Glutamatergic neuron (in vitro differentiated cells): ENCODE results near the gene NIF3L1. TPM values are rescaled to one million over a fixed set of nuclear protein-coding genes. Genes with fewer than 3 reads are reported as not detected.

Source experiments
- DNase-seq: peaks from one replicate; pipeline ENCODE4 v3.0.0; 2022
- H3K27ac Mint-ChIP-seq: one replicate; pipeline ENCODE4 v1.8.0; 2020; ENCODE audit warnings: mild to moderate bottlenecking, mixed read lengths, inconsistent platforms; ENCODE audit not compliant: unreplicated experiment
- H3K27me3 Mint-ChIP-seq: one replicate; pipeline ENCODE4 v1.8.0; 2020; ENCODE audit warnings: mild to moderate bottlenecking, moderate library complexity, mixed read lengths, inconsistent platforms; ENCODE audit not compliant: unreplicated experiment
- H3K36me3 Mint-ChIP-seq: one replicate; pipeline ENCODE4 v1.8.0; 2020; ENCODE audit warnings: mild to moderate bottlenecking, mixed read lengths, inconsistent platforms; ENCODE audit not compliant: unreplicated experiment
- H3K4me1 Mint-ChIP-seq: one replicate; pipeline ENCODE4 v1.8.0; 2020; ENCODE audit warnings: mild to moderate bottlenecking, low read depth, mixed read lengths, inconsistent platforms; ENCODE audit not compliant: unreplicated experiment
- H3K4me3 Mint-ChIP-seq: one replicate; pipeline ENCODE4 v1.8.0; 2020; ENCODE audit warnings: mild to moderate bottlenecking, mixed read lengths, inconsistent platforms; ENCODE audit not compliant: unreplicated experiment
- H3K9me3 Mint-ChIP-seq: one replicate; pipeline ENCODE4 v1.8.0; 2020; ENCODE audit warnings: mild to moderate bottlenecking, moderate library complexity, mixed read lengths, inconsistent platforms; ENCODE audit not compliant: unreplicated experiment
- total RNA-seq: library from RNA; stranded (reverse); fragmentation: NEBNext Ultra II Directional; extraction: Animal tissue kit (Norgen Biotek cat#: 25700); gene quantifications from one replicate; pipeline ENCODE4 v1.2.1, GENCODE V29; 2021; ENCODE audit not compliant: unreplicated experiment
- TF ChIP-seq, protein P1 (sequence below): fragments of 200-600 bp; sonication (generic); IDR thresholded peaks from one replicate; pipeline ENCODE4 v1.5.0; 2021; ENCODE audit not compliant: partially characterized antibody, unreplicated experiment

NIF3L1 gene
- total RNA-seq, 1 donor from 2014 or later: 19.7 TPM

DNA sequence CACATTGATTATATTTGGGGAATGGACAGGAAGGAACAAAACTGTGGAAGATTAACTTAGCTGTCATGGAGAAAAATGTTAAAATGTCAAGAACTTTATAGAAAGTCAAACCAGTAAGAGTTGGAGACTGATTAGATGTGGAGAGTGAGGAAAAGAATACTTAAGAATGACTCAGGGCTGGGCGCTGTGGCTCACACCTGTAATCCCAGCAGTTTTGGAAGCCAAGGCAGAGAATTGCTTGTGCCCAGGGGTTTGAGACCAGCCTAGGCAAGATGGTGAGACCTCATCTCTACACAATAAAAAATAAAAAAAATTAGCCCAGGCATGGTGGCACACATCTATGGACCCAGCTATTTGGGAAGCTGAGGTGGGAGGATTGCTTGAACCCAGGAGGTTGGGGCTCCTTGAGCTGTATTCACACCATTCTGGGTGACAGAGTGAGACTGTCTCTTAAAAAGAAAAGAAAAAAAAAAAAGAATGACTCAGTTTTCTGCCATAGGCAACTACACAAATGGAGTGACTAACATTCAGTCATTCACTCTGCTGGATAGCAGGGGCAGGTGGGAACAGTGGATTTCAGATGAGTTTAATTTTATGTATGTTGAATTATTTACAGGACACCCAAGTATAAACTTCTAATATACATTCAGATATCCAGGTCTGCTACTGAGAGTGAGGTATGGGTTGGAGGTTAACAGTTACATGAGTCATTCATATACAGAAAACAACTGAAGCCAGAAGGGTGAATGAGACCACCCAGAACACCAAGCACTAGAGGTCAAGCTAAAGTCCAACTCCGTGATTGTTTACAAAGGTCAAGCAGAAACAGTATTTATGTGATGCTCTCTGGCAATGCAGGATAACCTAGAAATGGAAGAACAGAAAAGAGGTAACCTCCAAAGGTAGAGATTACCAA lies 40.4 kb downstream of the NIF3L1 start:
- TF ChIP-seq, protein P1, sequence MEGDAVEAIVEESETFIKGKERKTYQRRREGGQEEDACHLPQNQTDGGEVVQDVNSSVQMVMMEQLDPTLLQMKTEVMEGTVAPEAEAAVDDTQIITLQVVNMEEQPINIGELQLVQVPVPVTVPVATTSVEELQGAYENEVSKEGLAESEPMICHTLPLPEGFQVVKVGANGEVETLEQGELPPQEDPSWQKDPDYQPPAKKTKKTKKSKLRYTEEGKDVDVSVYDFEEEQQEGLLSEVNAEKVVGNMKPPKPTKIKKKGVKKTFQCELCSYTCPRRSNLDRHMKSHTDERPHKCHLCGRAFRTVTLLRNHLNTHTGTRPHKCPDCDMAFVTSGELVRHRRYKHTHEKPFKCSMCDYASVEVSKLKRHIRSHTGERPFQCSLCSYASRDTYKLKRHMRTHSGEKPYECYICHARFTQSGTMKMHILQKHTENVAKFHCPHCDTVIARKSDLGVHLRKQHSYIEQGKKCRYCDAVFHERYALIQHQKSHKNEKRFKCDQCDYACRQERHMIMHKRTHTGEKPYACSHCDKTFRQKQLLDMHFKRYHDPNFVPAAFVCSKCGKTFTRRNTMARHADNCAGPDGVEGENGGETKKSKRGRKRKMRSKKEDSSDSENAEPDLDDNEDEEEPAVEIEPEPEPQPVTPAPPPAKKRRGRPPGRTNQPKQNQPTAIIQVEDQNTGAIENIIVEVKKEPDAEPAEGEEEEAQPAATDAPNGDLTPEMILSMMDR: no peak
- no peak for DNase-seq
- no peak overlapping the region for H3K27ac Mint-ChIP-seq
- no peak overlapping the region for H3K4me3 Mint-ChIP-seq
- no peaks in the 10 kb centered on the region for H3K4me1 Mint-ChIP-seq
- H3K36me3 Mint-ChIP-seq: no peaks in the 10 kb centered on the region
- H3K9me3 Mint-ChIP-seq: no peaks in the 10 kb centered on the region
- H3K27me3 Mint-ChIP-seq: peaks cover 1% of the 10 kb centered on the region

GRCh38 chr2:200930947-200931626 lies 41.9 kb downstream of the NIF3L1 start:
- Mint-ChIP-seq H3K4me1 (no peaks in the 10 kb centered on the region), H3K27ac (no peak overlapping the region), H3K27me3 (peaks cover 1% of the 10 kb centered on the region), H3K4me3 (no peak overlapping the region), H3K9me3 (no peaks in the 10 kb centered on the region), H3K36me3 (no peaks in the 10 kb centered on the region)
- TF ChIP-seq, protein P1: no peak
- no peak for DNase-seq

DNA sequence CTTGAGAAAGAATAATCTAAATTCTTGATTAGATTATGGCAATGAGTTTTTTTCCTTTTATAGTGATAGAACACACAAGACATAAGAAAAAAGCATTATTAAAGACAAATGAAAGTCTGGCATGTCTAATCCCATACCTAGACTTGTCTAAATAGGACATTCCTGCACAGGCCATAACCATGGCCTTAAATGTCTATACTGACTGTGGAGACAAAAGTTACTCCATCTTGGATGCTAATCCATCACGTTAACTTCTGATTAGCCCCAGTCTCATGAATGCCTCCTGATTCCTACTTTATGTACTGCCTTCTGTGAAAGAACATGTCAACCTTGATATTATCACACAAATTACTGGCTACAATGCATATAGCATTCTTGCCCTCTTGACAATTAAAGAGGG lies 50.7 kb downstream of the NIF3L1 start:
- H3K27ac Mint-ChIP-seq: no peak overlapping the region

DNA sequence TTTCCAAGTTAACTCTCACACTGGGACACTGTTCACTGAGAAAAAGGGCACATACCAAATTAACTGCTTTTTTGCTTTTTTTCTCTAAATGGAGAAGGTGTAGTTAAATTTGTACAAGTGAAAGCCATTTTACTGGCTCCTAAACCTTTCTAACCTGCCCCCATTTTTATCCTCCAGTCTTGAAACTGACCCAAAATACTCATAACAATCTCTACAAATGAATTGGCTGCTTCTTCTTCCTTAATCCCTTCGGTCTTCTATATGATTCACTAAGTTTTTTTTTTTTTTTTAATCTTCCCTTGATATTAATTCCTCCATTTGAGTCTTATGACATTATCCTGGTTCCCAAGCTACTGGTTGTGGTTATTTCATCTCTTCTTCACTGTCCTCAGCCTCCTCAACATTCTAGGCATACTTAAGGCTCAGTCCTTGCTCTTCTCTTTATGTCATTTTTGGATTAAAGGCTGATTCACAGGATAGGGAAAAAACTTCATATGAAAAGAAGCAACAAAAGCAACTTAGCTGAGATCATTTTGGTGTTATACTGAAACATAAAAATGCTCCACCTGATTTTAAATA lies 54.4 kb downstream of the NIF3L1 start:
- no peaks in the 10 kb centered on the region for H3K9me3 Mint-ChIP-seq

More for the DNA sequence above, 50.7 kb downstream of the NIF3L1 start:
- no peak for DNase-seq
- Mint-ChIP-seq H3K4me3 (no peak overlapping the region), H3K4me1 (no peaks in the 10 kb centered on the region), H3K36me3 (no peaks in the 10 kb centered on the region), H3K9me3 (no peaks in the 10 kb centered on the region), H3K27me3 (no peaks in the 10 kb centered on the region)
- TF ChIP-seq, protein P1: no peak

More for the DNA sequence above, 54.4 kb downstream of the NIF3L1 start:
- DNase-seq: no peak
- no peaks in the 10 kb centered on the region for H3K27me3 Mint-ChIP-seq
- H3K4me3 Mint-ChIP-seq: no peak overlapping the region
- no peaks in the 10 kb centered on the region for H3K36me3 Mint-ChIP-seq
- TF ChIP-seq, protein P1: no peak
- no peak overlapping the region for H3K27ac Mint-ChIP-seq
- no peaks in the 10 kb centered on the region for H3K4me1 Mint-ChIP-seq
